ENCODE results near the gene ADARB2.

ADARB2 gene

GRCh38 chr10:1609648-1609970, 127.7 kb downstream of the ADARB2 start:
- no peak for DNase-seq

- no peak for DNase-seq
These were observed 128.3 kb downstream of the ADARB2 start for GRCh38 chr10:1608851-1609647.

GRCh38 chr10:1608408-1608807, 128.9 kb downstream of the ADARB2 start:
- DNase-seq = no peak

GRCh38 chr10:1607466-1607865, 129.9 kb downstream of the ADARB2 start:
- DNase-seq = no peak

- no peak for DNase-seq
These were observed 131.1 kb downstream of the ADARB2 start for GRCh38 chr10:1605999-1606940.

GRCh38 chr10:1605121-1605520, 132.2 kb downstream of the ADARB2 start:
- DNase-seq = no peak

- DNase-seq = no peak
These were observed 133.1 kb downstream of the ADARB2 start for GRCh38 chr10:1604246-1604645.

GRCh38 chr10:1603181-1603580, 134.1 kb downstream of the ADARB2 start:
- DNase-seq = no peak

GRCh38 chr10:1602037-1602484, 135.3 kb downstream of the ADARB2 start:
- no peak for DNase-seq

GRCh38 chr10:1601406-1601805, 135.9 kb downstream of the ADARB2 start:
- no peak for DNase-seq

- DNase-seq = no peak
These were observed 136.5 kb downstream of the ADARB2 start for GRCh38 chr10:1600861-1601260.

- DNase-seq = no peak
These were observed 138.8 kb downstream of the ADARB2 start for GRCh38 chr10:1598393-1599153.

GRCh38 chr10:1597370-1598146, 139.8 kb downstream of the ADARB2 start:
- DNase-seq = no peak

- no peak for DNase-seq
These were observed 140.7 kb downstream of the ADARB2 start for GRCh38 chr10:1596482-1597099.

GRCh38 chr10:1595726-1596125, 141.6 kb downstream of the ADARB2 start:
- DNase-seq = no peak

- no peak for DNase-seq
These were observed 142.1 kb downstream of the ADARB2 start for GRCh38 chr10:1595242-1595600.

GRCh38 chr10:1594372-1595241, 142.7 kb downstream of the ADARB2 start:
- DNase-seq = no peak

- DNase-seq = no peak
These were observed 145.6 kb downstream of the ADARB2 start for GRCh38 chr10:1591742-1592141.

- no peak for DNase-seq
These were observed 146.3 kb downstream of the ADARB2 start for GRCh38 chr10:1591045-1591444.

- no peak for DNase-seq
These were observed 148.1 kb downstream of the ADARB2 start for GRCh38 chr10:1589257-1589656.

GRCh38 chr10:1582739-1583138, 154.6 kb downstream of the ADARB2 start:
- no peak for DNase-seq
